Activated CD8-positive, alpha-beta memory T cell treated with anti-CD3 and anti-CD28 coated beads for 48 hours (primary cell): ENCODE data around the gene VAMP3.

Experiments
- DNase-seq, 3 experiments: peaks; one replicate each; pipeline ENCODE4 v3.0.0-alpha.2; 2020; ENCODE audit warnings: low read depth in 2 of 3, low spot score in 2 of 3

VAMP3 gene

GRCh38 chr1:7810395-7810794 lies 39.3 kb downstream of the VAMP3 start:
- no peak for DNase-seq

- DNase-seq, result no peak
These were observed 40.4 kb downstream of the VAMP3 start for GRCh38 chr1:7811476-7811875.

GRCh38 chr1:7813677-7814373 lies 42.7 kb downstream of the VAMP3 start:
- no peak for DNase-seq

- DNase-seq, result no peak
These were observed 50.2 kb downstream of the VAMP3 start for GRCh38 chr1:7821282-7821681.

- DNase-seq, result no peak
These were observed 53.6 kb downstream of the VAMP3 start for GRCh38 chr1:7824701-7825100.

- DNase-seq, result no peak
These were observed 55.3 kb downstream of the VAMP3 start for GRCh38 chr1:7826363-7826762.

- DNase-seq, result no peak
These were observed 56.2 kb downstream of the VAMP3 start for GRCh38 chr1:7827126-7827955.
